HCT116 (cell line): ENCODE data around the gene PROSER2. TPM values are rescaled to one million over a fixed set of nuclear protein-coding genes. Genes with fewer than 3 reads are reported as not detected.

Experiments
- ATAC-seq: fragments of 200-7000 bp; cut with Tn5 transposase; 2 replicates; pipeline ENCODE4 v1.9.1; 2020; ENCODE audit warnings: mild to moderate bottlenecking, moderate library complexity
- Bru-seq: library from RNA; stranded (reverse); fragments of 400-500 nt; gene quantifications from one replicate; lab custom pipeline; 2021; lab: Mats Ljungman, UMichigan
- BruChase-seq, 2 experiments: library from RNA; stranded (reverse); fragments of 400-500 nt; gene quantifications; one replicate each; lab custom pipeline; 2021; lab: Mats Ljungman, UMichigan
- BruUV-seq: library from RNA; stranded (reverse); fragments of 400-500 nt; replicated peaks from 2 replicates; lab custom pipeline; 2021; lab: Mats Ljungman, UMichigan
- CTCF ChIA-PET: fragments of 300-600 bp; sonication (Branson Sonifier 250); formaldehyde crosslinking; loops from one replicate; lab custom pipeline; 2021; ENCODE audit warnings: antibody characterized with exemption; lab: Charles Lee
- POLR2A ChIA-PET: fragments of 300-600, 350-600 bp; sonication (Branson Sonifier 250); formaldehyde crosslinking; loops from one replicate; lab custom pipeline; 2021; ENCODE audit warnings: antibody characterized with exemption; lab: Charles Lee
- RAD21 ChIA-PET, 2 experiments: fragments of 300-600 bp; sonication (Branson Sonifier 250); formaldehyde crosslinking; loops; one replicate each; lab custom pipeline; 2023; ENCODE audit warnings: low total read pairs in 2 of 2; ENCODE audit not compliant: uncharacterized antibody in 2 of 2, unreplicated experiment in 2 of 2, low non-redundant PET in 1 of 2; lab: Charles Lee
- DNase-seq: peaks from one replicate; pipeline ENCODE4 v3.0.0-alpha.2; 2010; ENCODE audit warnings: low read depth, low spot score
- H2AFZ ChIP-seq: fragments of 200-600 bp; shearing (Covaris generic), sonication (generic); 2 replicates; pipeline ENCODE4 v1.6.1; 2017; ENCODE audit warnings: low read depth, mixed run types, mixed read lengths, antibody characterized with exemption, low read length; ENCODE audit not compliant: poor library complexity, severe bottlenecking
- H3K27ac ChIP-seq: 2 replicates; pipeline ENCODE4 v1.5.1; 2012; ENCODE audit warnings: low read depth, low read length
- H3K27me3 ChIP-seq: fragments of 200-600 bp; sonication (generic); 2 replicates; pipeline ENCODE4 v1.6.1; 2016; ENCODE audit warnings: mixed run types, low read length, mixed read lengths; ENCODE audit not compliant: insufficient read depth
- H3K36me3 ChIP-seq, 2 experiments: fragments of 200-500 bp in 1 of 2; fragments of 200-600 bp in 1 of 2; sonication (Bioruptor generic) in 1 of 2; sonication (generic) in 1 of 2; 2 replicates each; pipeline versions ENCODE4 v1.5.1 to v1.6.1; 2014 to 2016; ENCODE audit warnings: low read length in 2 of 2, inconsistent platforms in 1 of 2, mixed read lengths in 1 of 2, mixed run types in 1 of 2; ENCODE audit not compliant: insufficient read depth in 2 of 2, control insufficient read depth in 1 of 2
- H3K4me1 ChIP-seq, 2 experiments: fragments of 200-600 bp in 1 of 2; sonication (generic) in 1 of 2; 2 replicates each; pipeline versions ENCODE4 v1.5.1 to v1.6.1; 2012 to 2017; ENCODE audit warnings: low read length in 2 of 2, inconsistent platforms in 1 of 2, mild to moderate bottlenecking in 1 of 2, mixed read lengths in 1 of 2, mixed run types in 1 of 2, moderate library complexity in 1 of 2; ENCODE audit not compliant: insufficient read depth in 2 of 2, control insufficient read depth in 1 of 2
- H3K4me2 ChIP-seq: fragments of 200-600 bp; sonication (generic); 2 replicates; pipeline ENCODE4 v1.6.1; 2017; ENCODE audit warnings: mixed run types, low read length, mixed read lengths
- H3K4me3 ChIP-seq, 2 experiments: fragments of 200-600 bp in 1 of 2; sonication (generic) in 1 of 2; replicated peaks in 1 of 2; 2 replicates each; pipeline ENCODE4 v1.5.1; 2011 to 2016; ENCODE audit warnings: low read length in 2 of 2, control low read depth in 1 of 2, low read depth in 1 of 2, mild to moderate bottlenecking in 1 of 2, mixed read lengths in 1 of 2, mixed run types in 1 of 2
- H3K79me2 ChIP-seq: fragments of 200-600 bp; sonication (generic); 2 replicates; pipeline ENCODE4 v1.6.1; 2017; ENCODE audit warnings: mild to moderate bottlenecking, mixed run types, low read length, moderate library complexity, mixed read lengths; ENCODE audit not compliant: insufficient read depth
- H3K9ac ChIP-seq: fragments of 200-600 bp; sonication (generic); 2 replicates; pipeline ENCODE4 v1.6.1; 2016; ENCODE audit warnings: low read length, mixed read lengths
- H3K9me2 ChIP-seq: fragments of 200-600 bp; sonication (generic), shearing (Covaris generic); 2 replicates; pipeline ENCODE4 v1.6.1; 2017; ENCODE audit warnings: mixed run types, mild to moderate bottlenecking, moderate library complexity; ENCODE audit not compliant: insufficient read depth
- H3K9me3 ChIP-seq, 2 experiments: fragments of 200-500 bp in 1 of 2; fragments of 200-600 bp in 1 of 2; sonication (Bioruptor generic) in 1 of 2; sonication (generic) in 1 of 2; 2 replicates each; pipeline ENCODE4 v1.6.1; 2014 to 2017; ENCODE audit warnings: low read length in 2 of 2, mixed read lengths in 2 of 2, inconsistent platforms in 1 of 2, low read depth in 1 of 2, mild to moderate bottlenecking in 1 of 2, mixed run types in 1 of 2, moderate library complexity in 1 of 2; ENCODE audit not compliant: control insufficient read depth in 1 of 2, insufficient read depth in 1 of 2
- H4K20me1 ChIP-seq: fragments of 200-600 bp; sonication (generic), shearing (Covaris generic); 2 replicates; pipeline ENCODE4 v1.6.1; 2017; ENCODE audit warnings: mixed run types, mild to moderate bottlenecking, moderate library complexity; ENCODE audit not compliant: insufficient read depth
- CEBPB ChIP-seq: IDR thresholded peaks from 2 replicates; pipeline ENCODE4 v1.6.1; 2012; ENCODE audit warnings: low read depth
- ELF1 ChIP-seq: IDR thresholded peaks from 2 replicates; pipeline ENCODE4 v1.6.1; 2012; ENCODE audit warnings: low read depth, borderline replicate concordance
- EZH2 ChIP-seq: fragments of 200-600 bp; sonication (generic); IDR thresholded peaks from 2 replicates; pipeline ENCODE4 v1.6.1; 2017; ENCODE audit warnings: antibody characterized with exemption, mixed run types
- JUND ChIP-seq: IDR thresholded peaks from 2 replicates; pipeline ENCODE4 v1.6.1; 2012
- RAD21 ChIP-seq: IDR thresholded peaks from 2 replicates; pipeline ENCODE4 v1.6.1; 2012; ENCODE audit warnings: low read depth, mild to moderate bottlenecking
- SIN3A ChIP-seq: IDR thresholded peaks from 2 replicates; pipeline ENCODE4 v1.6.1; 2012; ENCODE audit warnings: low read depth
- ZFX ChIP-seq: fragments of 450-650 bp; IDR thresholded peaks from 2 replicates; pipeline ENCODE4 v1.6.1; 2017
- ZNF274 ChIP-seq: fragments of 200-500 bp; sonication (Bioruptor generic); IDR thresholded peaks from 2 replicates; pipeline ENCODE4 v1.6.1; 2014; ENCODE audit warnings: mild to moderate bottlenecking, low read depth, low read length, inconsistent platforms
- intact Hi-C: fragments of 100-400 bp; cut with micrococcal nuclease; formaldehyde crosslinking; loops from 2 replicates; pipeline ENCODE4 v1.10.0; 2022
- long read RNA-seq: library from polyadenylated mRNA; unstranded; transcript quantifications from one replicate; pipeline ENCODE4 v2.0.0, GENCODE V29; 2021; ENCODE audit not compliant: unreplicated experiment
- polyA plus RNA-seq: library from polyadenylated mRNA; unstranded; fragments of >200 nt; gene quantifications from 2 replicates; pipeline ENCODE4 v1.2.1, GENCODE V29; 2012; ENCODE audit warnings: missing spikeins
- total RNA-seq: library from RNA; stranded (reverse); gene quantifications from one replicate; pipeline ENCODE4 v1.2.1, GENCODE V29; 2021; ENCODE audit not compliant: unreplicated experiment
- TF ChIP-seq, protein P1 (sequence below): IDR thresholded peaks from 2 replicates; pipeline ENCODE4 v1.6.1; 2012; ENCODE audit warnings: low read depth
- TF ChIP-seq, protein P2 (sequence below), 3 experiments: fragments of 200-600 bp in 1 of 3; sonication (generic) in 1 of 3; IDR thresholded peaks in 2 of 3; conservative IDR thresholded peaks in 1 of 3; 2 replicates each; pipeline ENCODE4 v1.5.1; 2012 to 2017; ENCODE audit warnings: low read depth in 2 of 3, low read length in 2 of 3, antibody characterized with exemption in 1 of 3, borderline replicate concordance in 1 of 3, control low read depth in 1 of 3, mild to moderate bottlenecking in 1 of 3, mixed read lengths in 1 of 3, mixed run types in 1 of 3, moderate library complexity in 1 of 3; ENCODE audit not compliant: insufficient read depth in 1 of 3
- TF ChIP-seq, protein P3 (sequence below): IDR thresholded peaks from 2 replicates; pipeline ENCODE4 v1.6.1; 2012
- TF ChIP-seq, protein P4 (sequence below): IDR thresholded peaks from 2 replicates; pipeline ENCODE4 v1.6.1; 2012
- TF ChIP-seq, protein P5 (sequence below): IDR thresholded peaks from 2 replicates; pipeline ENCODE4 v1.6.1; 2011; ENCODE audit warnings: mild to moderate bottlenecking, low read length, moderate library complexity; ENCODE audit not compliant: insufficient replicate concordance; ENCODE audit errors: extremely low read depth

The PROSER2 gene, protein sequence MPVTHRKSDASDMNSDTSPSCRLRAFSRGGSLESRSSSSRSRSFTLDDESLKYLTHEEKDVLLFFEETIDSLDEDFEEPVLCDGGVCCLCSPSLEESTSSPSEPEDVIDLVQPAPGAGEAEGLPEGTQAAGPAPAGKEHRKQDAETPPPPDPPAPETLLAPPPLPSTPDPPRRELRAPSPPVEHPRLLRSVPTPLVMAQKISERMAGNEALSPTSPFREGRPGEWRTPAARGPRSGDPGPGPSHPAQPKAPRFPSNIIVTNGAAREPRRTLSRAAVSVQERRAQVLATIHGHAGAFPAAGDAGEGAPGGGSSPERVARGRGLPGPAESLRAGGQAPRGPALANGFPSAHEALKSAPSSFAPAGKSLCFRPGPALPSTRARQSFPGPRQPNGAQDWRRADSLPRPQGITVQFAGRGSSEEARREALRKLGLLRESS
- total RNA-seq (46.2 TPM), Bru-seq, nascent RNA (percentile 89 among the genes with signal in this experiment), BruChase-seq, experiment 1, labeled RNA remaining after a 6-hour chase (percentile 63 among the genes with signal in this experiment), BruChase-seq, experiment 2, labeled RNA remaining after a 2-hour chase (percentile 66 among the genes with signal in this experiment)
- polyA plus RNA-seq, result 35.4 and 37.9 TPM in 2 replicates
- long read RNA-seq, transcript PROSER2-202 (1 exons, 1,232 nt), result major isoform, 39 of 82 reads
- long read RNA-seq, transcript PROSER2-201 (4 exons, 3,333 nt), result minor isoform, 32 of 82 reads
- long read RNA-seq, partial matches to known transcripts, result 7 of 82 reads
- long read RNA-seq, other reads (novel, unspliced or antisense), result 4 of 82 reads

DNA sequence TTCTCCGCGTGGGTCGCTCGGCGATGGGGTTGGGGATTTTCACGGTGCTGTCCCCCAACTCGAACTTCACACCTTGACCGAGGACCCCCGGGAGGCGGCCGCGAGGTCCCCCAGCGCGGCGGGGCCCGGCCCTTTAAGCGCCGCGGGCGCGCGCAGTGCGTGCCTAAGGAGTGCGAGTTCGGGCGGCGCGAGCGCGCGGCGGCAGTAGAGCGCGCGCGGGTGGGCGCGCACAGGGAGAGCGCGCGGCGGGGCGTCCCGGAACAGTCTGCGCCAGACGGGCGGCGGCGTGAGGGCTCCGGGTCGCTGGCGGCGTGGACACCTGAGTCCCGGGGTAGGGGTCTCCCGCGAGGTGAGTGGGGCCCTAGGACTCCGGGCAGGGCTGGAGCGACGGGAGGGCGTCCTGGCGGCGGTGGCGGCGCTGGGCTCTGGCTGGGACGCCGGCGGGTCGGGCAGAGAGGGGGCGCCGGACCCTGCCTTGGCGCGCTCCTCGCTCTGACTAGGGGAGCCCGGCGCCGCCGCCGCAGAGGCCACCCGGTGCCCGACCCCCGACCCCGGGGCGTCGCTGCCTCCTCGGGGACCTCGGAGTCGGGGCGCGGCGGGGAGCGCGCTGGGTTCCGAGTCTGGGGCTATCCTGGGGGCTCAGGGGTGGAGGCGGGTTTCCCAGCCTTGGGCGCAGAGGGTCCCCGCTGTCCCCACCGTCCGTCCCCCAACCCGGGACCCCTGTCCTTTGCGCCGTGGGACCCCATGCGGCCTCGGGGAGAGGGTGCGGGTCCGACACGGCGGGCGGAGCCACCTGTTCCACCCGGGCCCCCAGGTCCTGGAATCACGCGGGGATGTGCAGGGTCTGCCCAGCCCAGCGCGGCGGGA, at the start of gene PROSER2:
Gene PROSER2, plus strand, starts transcription at position 235 of the 867 bp plus-strand sequence. CDS start 28,722 bp downstream, outside the sequence.
- intact Hi-C loops, result no loop called here
- POLR2A ChIA-PET, result interaction anchor here (0.6 to 1.2 kb wide), 2 partner anchors 31 to 53 kb away, joined by 3 read pairs; no protein-coding TSS in a partner anchor
- H3K4me1 ChIP-seq, result peaks cover 15 to 62% of the 10 kb centered on the region in 2 experiments
- peak within 1 kb of the TSS; percentile 80 to 89 for H3K4me3 ChIP-seq
- no peaks in the 10 kb centered on the region for H3K9me3 ChIP-seq
- H3K79me2 ChIP-seq, result peaks cover 56% of the 10 kb centered on the region
- RAD21 ChIA-PET, result no interaction called here
- BruUV-seq, result no TSS peak
- no peaks in the 10 kb centered on the region for H3K27me3 ChIP-seq
- peak within 1 kb of the TSS; percentile 78 for H3K4me2 ChIP-seq
- H3K9ac ChIP-seq, result peak within 1 kb of the TSS; percentile 95
- H3K9me2 ChIP-seq, result no peaks in the 10 kb centered on the region
- peaks cover 14% of the 10 kb centered on the region; the same call in 1 of the 2 replicates for H4K20me1 ChIP-seq
- ATAC-seq (peak; percentile 85), DNase-seq (peak; percentile 27)
- CTCF ChIA-PET, result interaction anchor here (0.7 to 2.4 kb wide), 3 partner anchors 30 to 160 kb away, joined by 3 to 5 read pairs (median 4); no protein-coding TSS in a partner anchor
- H2AFZ ChIP-seq, result peak within 1 kb of the TSS; percentile 44
- H3K36me3 ChIP-seq, result no peaks in the 10 kb centered on the region
- peak within 1 kb of the TSS; percentile 73; the same call in 1 of the 2 replicates for H3K27ac ChIP-seq
- TF ChIP-seq SIN3A, result 0 out of 2 replicates have a peak, but pooled peaks have one; percentile 26
- TF ChIP-seq CEBPB, result no peak
- no peak for TF ChIP-seq JUND
- TF ChIP-seq, protein P1, sequence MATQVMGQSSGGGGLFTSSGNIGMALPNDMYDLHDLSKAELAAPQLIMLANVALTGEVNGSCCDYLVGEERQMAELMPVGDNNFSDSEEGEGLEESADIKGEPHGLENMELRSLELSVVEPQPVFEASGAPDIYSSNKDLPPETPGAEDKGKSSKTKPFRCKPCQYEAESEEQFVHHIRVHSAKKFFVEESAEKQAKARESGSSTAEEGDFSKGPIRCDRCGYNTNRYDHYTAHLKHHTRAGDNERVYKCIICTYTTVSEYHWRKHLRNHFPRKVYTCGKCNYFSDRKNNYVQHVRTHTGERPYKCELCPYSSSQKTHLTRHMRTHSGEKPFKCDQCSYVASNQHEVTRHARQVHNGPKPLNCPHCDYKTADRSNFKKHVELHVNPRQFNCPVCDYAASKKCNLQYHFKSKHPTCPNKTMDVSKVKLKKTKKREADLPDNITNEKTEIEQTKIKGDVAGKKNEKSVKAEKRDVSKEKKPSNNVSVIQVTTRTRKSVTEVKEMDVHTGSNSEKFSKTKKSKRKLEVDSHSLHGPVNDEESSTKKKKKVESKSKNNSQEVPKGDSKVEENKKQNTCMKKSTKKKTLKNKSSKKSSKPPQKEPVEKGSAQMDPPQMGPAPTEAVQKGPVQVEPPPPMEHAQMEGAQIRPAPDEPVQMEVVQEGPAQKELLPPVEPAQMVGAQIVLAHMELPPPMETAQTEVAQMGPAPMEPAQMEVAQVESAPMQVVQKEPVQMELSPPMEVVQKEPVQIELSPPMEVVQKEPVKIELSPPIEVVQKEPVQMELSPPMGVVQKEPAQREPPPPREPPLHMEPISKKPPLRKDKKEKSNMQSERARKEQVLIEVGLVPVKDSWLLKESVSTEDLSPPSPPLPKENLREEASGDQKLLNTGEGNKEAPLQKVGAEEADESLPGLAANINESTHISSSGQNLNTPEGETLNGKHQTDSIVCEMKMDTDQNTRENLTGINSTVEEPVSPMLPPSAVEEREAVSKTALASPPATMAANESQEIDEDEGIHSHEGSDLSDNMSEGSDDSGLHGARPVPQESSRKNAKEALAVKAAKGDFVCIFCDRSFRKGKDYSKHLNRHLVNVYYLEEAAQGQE, result no peak
- TF ChIP-seq, protein P2, sequence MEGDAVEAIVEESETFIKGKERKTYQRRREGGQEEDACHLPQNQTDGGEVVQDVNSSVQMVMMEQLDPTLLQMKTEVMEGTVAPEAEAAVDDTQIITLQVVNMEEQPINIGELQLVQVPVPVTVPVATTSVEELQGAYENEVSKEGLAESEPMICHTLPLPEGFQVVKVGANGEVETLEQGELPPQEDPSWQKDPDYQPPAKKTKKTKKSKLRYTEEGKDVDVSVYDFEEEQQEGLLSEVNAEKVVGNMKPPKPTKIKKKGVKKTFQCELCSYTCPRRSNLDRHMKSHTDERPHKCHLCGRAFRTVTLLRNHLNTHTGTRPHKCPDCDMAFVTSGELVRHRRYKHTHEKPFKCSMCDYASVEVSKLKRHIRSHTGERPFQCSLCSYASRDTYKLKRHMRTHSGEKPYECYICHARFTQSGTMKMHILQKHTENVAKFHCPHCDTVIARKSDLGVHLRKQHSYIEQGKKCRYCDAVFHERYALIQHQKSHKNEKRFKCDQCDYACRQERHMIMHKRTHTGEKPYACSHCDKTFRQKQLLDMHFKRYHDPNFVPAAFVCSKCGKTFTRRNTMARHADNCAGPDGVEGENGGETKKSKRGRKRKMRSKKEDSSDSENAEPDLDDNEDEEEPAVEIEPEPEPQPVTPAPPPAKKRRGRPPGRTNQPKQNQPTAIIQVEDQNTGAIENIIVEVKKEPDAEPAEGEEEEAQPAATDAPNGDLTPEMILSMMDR (IDR thresholded peaks at IDR 0.05 in 2 of 3, conservative IDR thresholded peaks at IDR 0.05 in 1 of 3; ENCODE audit: borderline replicate concordance in 1 of 3, insufficient read depth in 1 of 3, low read depth in 2 of 3, low read length in 2 of 3), result peak in 1 of 3 experiments; percentile 4; a peak in 1 of 6 replicates
- no peak for TF ChIP-seq EZH2
- TF ChIP-seq ZFX, result no peak
- no peak for TF ChIP-seq RAD21
- no peak for TF ChIP-seq ZNF274
- TF ChIP-seq, protein P3, sequence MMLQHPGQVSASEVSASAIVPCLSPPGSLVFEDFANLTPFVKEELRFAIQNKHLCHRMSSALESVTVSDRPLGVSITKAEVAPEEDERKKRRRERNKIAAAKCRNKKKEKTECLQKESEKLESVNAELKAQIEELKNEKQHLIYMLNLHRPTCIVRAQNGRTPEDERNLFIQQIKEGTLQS, result no peak
- TF ChIP-seq, protein P4, sequence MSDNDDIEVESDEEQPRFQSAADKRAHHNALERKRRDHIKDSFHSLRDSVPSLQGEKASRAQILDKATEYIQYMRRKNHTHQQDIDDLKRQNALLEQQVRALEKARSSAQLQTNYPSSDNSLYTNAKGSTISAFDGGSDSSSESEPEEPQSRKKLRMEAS, result no peak
- TF ChIP-seq ELF1, result no peak
- TF ChIP-seq, protein P5, sequence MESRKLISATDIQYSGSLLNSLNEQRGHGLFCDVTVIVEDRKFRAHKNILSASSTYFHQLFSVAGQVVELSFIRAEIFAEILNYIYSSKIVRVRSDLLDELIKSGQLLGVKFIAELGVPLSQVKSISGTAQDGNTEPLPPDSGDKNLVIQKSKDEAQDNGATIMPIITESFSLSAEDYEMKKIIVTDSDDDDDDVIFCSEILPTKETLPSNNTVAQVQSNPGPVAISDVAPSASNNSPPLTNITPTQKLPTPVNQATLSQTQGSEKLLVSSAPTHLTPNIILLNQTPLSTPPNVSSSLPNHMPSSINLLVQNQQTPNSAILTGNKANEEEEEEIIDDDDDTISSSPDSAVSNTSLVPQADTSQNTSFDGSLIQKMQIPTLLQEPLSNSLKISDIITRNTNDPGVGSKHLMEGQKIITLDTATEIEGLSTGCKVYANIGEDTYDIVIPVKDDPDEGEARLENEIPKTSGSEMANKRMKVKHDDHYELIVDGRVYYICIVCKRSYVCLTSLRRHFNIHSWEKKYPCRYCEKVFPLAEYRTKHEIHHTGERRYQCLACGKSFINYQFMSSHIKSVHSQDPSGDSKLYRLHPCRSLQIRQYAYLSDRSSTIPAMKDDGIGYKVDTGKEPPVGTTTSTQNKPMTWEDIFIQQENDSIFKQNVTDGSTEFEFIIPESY, result no peak
